Mammary epithelial cell (primary cell): Measurements from ENCODE around the gene CHD9.

ENCODE experiments used
- EZH2 ChIP-seq: IDR thresholded peaks from 2 replicates; pipeline ENCODE4 v1.6.1; 2012; ENCODE audit warnings: low read length, inconsistent platforms, borderline replicate concordance
- TF ChIP-seq, protein P1 (sequence below), 2 donors: IDR thresholded peaks in 1 of 2; conservative IDR thresholded peaks in 1 of 2; 2 replicates each; pipeline ENCODE4 v1.5.1; 2011 to 2012; ENCODE audit warnings: inconsistent platforms in 2 of 2, low read length in 2 of 2, mild to moderate bottlenecking in 2 of 2, control low read depth in 1 of 2, low read depth in 1 of 2; ENCODE audit not compliant: insufficient read depth in 1 of 2; ENCODE audit errors: extremely low read depth in 1 of 2

DNA sequence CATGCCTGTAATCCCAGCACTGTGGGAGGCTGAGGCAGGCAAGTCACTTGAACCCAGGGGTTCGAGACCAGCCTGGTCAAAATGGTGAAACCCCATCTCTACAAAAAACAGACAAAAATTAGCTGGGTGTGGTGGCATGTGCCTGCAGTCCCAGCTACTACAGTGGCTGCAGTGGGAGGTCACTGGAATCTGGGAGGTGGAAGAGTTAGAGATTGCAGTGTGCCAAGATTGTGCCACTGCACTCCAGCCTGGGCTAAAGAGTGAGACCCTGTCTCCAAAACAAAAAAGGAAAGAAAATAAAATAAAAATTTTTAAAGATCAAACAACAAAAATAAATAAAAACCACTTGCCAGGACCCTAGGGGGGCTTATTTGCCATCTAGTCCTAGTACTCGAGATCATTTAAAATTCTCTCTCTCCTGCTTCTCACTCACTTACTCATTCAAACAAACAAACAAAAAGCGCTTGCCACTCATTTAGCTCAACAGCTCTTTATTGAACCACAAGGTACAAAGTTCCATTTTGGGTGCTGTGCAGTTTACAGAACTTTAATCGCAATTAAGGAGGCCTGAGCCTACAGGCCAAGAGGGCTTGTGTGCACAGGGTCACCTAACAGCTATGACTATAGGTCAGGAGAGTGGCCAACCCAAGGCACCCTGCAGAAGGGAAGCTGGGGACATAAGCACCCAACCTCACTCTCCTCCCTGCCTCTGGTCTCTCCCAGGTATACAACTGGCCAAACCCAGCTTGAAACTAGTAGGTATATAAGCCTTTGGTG, 6.5 kb upstream of the CHD9 start:
- TF ChIP-seq, protein P1, sequence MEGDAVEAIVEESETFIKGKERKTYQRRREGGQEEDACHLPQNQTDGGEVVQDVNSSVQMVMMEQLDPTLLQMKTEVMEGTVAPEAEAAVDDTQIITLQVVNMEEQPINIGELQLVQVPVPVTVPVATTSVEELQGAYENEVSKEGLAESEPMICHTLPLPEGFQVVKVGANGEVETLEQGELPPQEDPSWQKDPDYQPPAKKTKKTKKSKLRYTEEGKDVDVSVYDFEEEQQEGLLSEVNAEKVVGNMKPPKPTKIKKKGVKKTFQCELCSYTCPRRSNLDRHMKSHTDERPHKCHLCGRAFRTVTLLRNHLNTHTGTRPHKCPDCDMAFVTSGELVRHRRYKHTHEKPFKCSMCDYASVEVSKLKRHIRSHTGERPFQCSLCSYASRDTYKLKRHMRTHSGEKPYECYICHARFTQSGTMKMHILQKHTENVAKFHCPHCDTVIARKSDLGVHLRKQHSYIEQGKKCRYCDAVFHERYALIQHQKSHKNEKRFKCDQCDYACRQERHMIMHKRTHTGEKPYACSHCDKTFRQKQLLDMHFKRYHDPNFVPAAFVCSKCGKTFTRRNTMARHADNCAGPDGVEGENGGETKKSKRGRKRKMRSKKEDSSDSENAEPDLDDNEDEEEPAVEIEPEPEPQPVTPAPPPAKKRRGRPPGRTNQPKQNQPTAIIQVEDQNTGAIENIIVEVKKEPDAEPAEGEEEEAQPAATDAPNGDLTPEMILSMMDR (conservative IDR thresholded peaks at IDR 0.05 in 1 of 2, IDR thresholded peaks at IDR 0.05 in 1 of 2; ENCODE audit: extremely low read depth in 1 of 2, insufficient read depth in 1 of 2, low read depth in 1 of 2, low read length in 2 of 2), result no peak
- TF ChIP-seq EZH2, result no peak
